Measurements from ENCODE around the gene COG5. TPM values are rescaled to one million over a fixed set of nuclear protein-coding genes. Genes with fewer than 3 reads are reported as not detected.

The COG5 gene
- total and polyA plus RNA-seq, 2 experiments from 2014 or later, result 15.4 to 36.5 TPM

GRCh38 chr7:107255602-107256001 is 308.1 kb downstream of the COG5 start (continued):
- no peak for TF ChIP-seq CTCF (conservative IDR thresholded peaks at IDR 0.05; ENCODE audit: low read depth in 2 of 2)
- no peak for TF ChIP-seq CREB1 (CRISPR knock-in tag; IDR thresholded peaks at IDR 0.05; ENCODE audit: low read depth)
- TF ChIP-seq ZNF114 (CRISPR knock-in tag; IDR thresholded peaks at IDR 0.05), result no peak
- no peak for TF ChIP-seq POLR2AphosphoS5 (IDR thresholded peaks at IDR 0.05; ENCODE audit: low read depth)
- TF ChIP-seq EZH2phosphoT487 (IDR thresholded peaks at IDR 0.05; ENCODE audit: unreplicated experiment), result no peak
- TF ChIP-seq JUNB (IDR thresholded peaks at IDR 0.05; ENCODE audit: unreplicated experiment), result no peak
- no peak for TF ChIP-seq EZH2 (IDR thresholded peaks at IDR 0.05; ENCODE audit: low read depth, unreplicated experiment)
- no peak for TF ChIP-seq STAT1 (IDR thresholded peaks at IDR 0.05; ENCODE audit: unreplicated experiment)
- no peak for TF ChIP-seq ZNF331 (CRISPR knock-in tag; IDR thresholded peaks at IDR 0.05; ENCODE audit: low read depth)

- no peak for TF ChIP-seq REST (IDR thresholded peaks at IDR 0.05; ENCODE audit: unreplicated experiment)
- TF ChIP-seq STAT1 (IDR thresholded peaks at IDR 0.05; ENCODE audit: unreplicated experiment), result no peak
- no peak for TF ChIP-seq ZNF114 (CRISPR knock-in tag; IDR thresholded peaks at IDR 0.05)
- no peaks in the 10 kb centered on the region for H3K27me3 ChIP-seq (ENCODE audit: insufficient read depth)
- ATAC-seq, result no peak
- H4K20me1 ChIP-seq (replicated peaks; ENCODE audit: insufficient read depth), result no peaks in the 10 kb centered on the region
- no peaks in the 10 kb centered on the region for H3K79me2 ChIP-seq (replicated peaks; ENCODE audit: insufficient read depth)
- H3K36me3 Mint-ChIP-seq (ENCODE audit: low read depth), result no peaks in the 10 kb centered on the region
- no peak overlapping the region for H3K4me3 Mint-ChIP-seq
- no peaks in the 10 kb centered on the region for H3F3A ChIP-seq (replicated peaks; ENCODE audit: low read depth)
- H3K36me3 ChIP-seq (ENCODE audit: insufficient read depth), result no peaks in the 10 kb centered on the region
- H3K27ac ChIP-seq (ENCODE audit: low read depth), result no peak overlapping the region
- no peak overlapping the region for H2AFZ ChIP-seq
- no peaks in the 10 kb centered on the region for H3K27me3 Mint-ChIP-seq (ENCODE audit: insufficient read depth, low read depth, poor library complexity)
- H3K4me2 ChIP-seq, result no peak overlapping the region
- H3K9me3 Mint-ChIP-seq, result no peaks in the 10 kb centered on the region
- no peak overlapping the region for H3K4me3 ChIP-seq
- no peaks in the 10 kb centered on the region for H3K9me2 ChIP-seq (ENCODE audit: insufficient read depth)
- DNase-seq (ENCODE audit: low spot score), result no peak
- H3K27ac Mint-ChIP-seq, result no peak overlapping the region
- H3K4me1 ChIP-seq (ENCODE audit: insufficient read depth), result peaks cover 3% of the 10 kb centered on the region; the same call in 1 of the 2 replicates
- H3K4me1 Mint-ChIP-seq, result peaks cover 5% of the 10 kb centered on the region; the same call in 2 of the 3 replicates
Observed at GRCh38 chr7:107254398-107254985, 309.2 kb downstream of the COG5 start.
